ENCODE data around the gene GUK1.
A peak's percentile ranks its signal among the peaks of the same experiment; 100 is the strongest.

Gene GUK1

DNA sequence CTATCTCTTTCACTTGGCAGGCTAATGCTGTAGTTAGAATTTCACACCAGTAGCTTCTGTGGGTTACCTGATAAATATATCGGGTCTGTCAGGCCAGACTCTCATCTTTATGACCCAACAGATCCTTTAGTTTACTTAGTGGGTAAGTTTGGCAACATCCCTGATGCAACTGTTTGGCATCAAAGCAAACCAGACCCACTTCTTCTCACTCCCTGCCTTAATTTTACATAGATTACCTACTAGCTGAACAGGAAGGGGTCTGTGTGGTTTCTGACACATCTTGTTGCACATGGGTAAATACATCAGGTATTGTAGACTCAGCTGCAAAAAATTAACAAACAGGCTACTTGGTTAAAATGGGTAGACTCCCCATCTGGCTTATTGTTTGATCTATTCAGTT, 3.2 kb upstream of the GUK1 start:
- no peak for DNase-seq (ENCODE audit: low spot score)
- H3K27ac ChIP-seq, result no peak overlapping the region
- TF ChIP-seq CTCF (IDR thresholded peaks at IDR 0.05), result no peak
- H3K4me3 ChIP-seq, result no peak overlapping the region

- DNase-seq (ENCODE audit: low spot score), result no peak
- Histone ChIP-seq H3K4me3 (peak overlapping the region; percentile 99), H3K27ac (peak overlapping the region; percentile 98 to 99)
- no peak for TF ChIP-seq CTCF (IDR thresholded peaks at IDR 0.05)
These were observed 611 bp upstream of the GUK1 start for GRCh38 chr1:228139406-228139930.

GRCh38 chr1:228140724-228141225, 696 bp downstream of the GUK1 start:
- no peak for DNase-seq (ENCODE audit: low spot score)
- no peak for TF ChIP-seq CTCF (IDR thresholded peaks at IDR 0.05)
- H3K27ac ChIP-seq, result peak overlapping the region; percentile 98 to 99
- H3K4me3 ChIP-seq, result peak overlapping the region; percentile 99

DNA sequence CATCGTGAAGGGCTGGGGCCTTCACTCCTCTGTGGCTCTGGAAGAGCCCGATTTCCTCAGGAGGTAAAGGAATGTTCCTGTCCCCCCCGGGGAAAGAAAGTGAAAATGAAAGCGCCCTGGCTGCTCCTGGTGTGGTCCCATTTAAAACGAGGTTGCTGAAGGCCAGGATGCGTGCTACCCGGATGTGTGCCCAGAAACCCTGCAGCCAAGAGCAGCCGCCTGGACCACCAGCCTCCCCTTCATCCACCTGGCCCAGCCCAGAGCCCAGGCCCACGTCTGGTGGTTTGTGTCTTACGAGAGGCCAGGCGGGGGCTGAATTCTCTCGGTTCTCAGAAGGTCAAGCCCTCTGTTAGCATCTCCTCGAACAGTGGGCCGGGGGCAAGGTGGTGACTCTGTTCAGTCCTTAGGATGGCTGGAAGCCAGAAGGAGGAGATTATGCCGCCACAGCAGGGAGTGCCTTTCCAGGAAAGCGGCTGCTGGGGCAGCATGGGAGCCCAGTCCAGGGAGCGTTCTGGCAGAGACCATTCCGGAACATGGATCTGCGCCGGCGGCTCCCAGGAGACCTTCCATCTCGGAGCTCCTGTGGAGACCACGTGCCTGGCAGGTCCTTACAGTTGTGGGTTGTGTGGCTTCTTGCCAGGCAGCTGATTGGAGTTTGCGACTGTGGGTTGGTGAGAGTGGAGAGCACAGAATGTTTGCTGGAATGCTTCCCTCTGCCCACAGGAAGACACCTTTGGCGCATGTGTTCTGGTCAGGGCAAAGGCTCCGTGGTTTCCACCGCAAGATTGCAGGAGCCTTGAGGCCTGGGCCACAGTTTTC, 1.4 kb downstream of the GUK1 start:
- TF ChIP-seq CTCF (IDR thresholded peaks at IDR 0.05), result no peak
- peak overlapping the region; percentile 99 for H3K4me3 ChIP-seq
- peak; percentile 76 for DNase-seq (ENCODE audit: low spot score)
- H3K27ac ChIP-seq, result peak overlapping the region; percentile 98 to 99

GRCh38 chr1:228142155-228142691, 2.1 kb downstream of the GUK1 start:
- no peak for TF ChIP-seq CTCF (IDR thresholded peaks at IDR 0.05)
- no peak for DNase-seq (ENCODE audit: low spot score)
- Histone ChIP-seq H3K27ac (peak overlapping the region in 1 of 2 donors; percentile 98), H3K4me3 (peak overlapping the region; percentile 99)

- TF ChIP-seq CTCF (IDR thresholded peaks at IDR 0.05), result no peak
These were observed 2.6 kb downstream of the GUK1 start for GRCh38 chr1:228142701-228143136.

More at GRCh38 chr1:228142701-228143136, 2.6 kb downstream of the GUK1 start:
- peak overlapping the region in 1 of 2 donors; percentile 98 for H3K27ac ChIP-seq
- no peak for DNase-seq (ENCODE audit: low spot score)
- peak overlapping the region; percentile 99 for H3K4me3 ChIP-seq

Data from coronary artery (tissue), 2 donors.